ENCODE data around the gene OXT.
A peak's percentile ranks its signal among the peaks of the same experiment; 100 is the strongest.
"Not testable (repeated sequence)": the region's sequence is repeated elsewhere in the genome, so short reads cannot be mapped to it uniquely, and the experiment has no call there.

OXT gene
- total RNA-seq, result 0.04 to 0.33 (median 0.19) reads per million in 3 experiments

DNA sequence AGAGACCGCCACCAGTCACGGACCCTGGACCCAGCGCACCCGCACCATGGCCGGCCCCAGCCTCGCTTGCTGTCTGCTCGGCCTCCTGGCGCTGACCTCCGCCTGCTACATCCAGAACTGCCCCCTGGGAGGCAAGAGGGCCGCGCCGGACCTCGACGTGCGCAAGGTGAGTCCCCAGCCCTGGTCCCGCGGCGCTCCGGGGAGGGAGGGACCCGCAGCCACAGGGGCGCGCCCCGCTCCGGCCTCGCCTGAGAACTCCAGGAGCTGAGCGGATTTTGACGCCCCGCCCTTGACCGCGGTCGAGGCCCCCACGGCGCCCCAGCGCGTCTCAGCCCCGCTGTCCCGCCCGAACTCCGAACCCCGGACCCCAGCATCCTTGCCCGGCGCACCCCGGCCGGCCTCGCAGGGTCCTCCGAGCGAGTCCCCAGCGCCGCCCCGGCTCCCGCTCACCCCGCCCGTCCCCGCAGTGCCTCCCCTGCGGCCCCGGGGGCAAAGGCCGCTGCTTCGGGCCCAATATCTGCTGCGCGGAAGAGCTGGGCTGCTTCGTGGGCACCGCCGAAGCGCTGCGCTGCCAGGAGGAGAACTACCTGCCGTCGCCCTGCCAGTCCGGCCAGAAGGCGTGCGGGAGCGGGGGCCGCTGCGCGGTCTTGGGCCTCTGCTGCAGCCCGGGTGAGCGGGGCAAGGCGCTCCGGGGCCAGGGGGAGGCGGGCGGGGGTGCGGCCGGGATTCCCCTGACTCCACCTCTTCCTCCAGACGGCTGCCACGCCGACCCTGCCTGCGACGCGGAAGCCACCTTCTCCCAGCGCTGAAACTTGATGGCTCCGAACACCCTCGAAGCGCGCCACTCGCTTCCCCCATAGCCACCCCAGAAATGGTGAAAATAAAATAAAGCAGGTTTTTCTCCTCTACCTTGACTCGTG lies at the start of gene OXT:
OXT (plus strand) TSS at position 11 of the 920 bp plus-strand sequence; CDS start at position 47, 36 bp downstream.
- DNase-seq, result peak; percentile 70

DNA sequence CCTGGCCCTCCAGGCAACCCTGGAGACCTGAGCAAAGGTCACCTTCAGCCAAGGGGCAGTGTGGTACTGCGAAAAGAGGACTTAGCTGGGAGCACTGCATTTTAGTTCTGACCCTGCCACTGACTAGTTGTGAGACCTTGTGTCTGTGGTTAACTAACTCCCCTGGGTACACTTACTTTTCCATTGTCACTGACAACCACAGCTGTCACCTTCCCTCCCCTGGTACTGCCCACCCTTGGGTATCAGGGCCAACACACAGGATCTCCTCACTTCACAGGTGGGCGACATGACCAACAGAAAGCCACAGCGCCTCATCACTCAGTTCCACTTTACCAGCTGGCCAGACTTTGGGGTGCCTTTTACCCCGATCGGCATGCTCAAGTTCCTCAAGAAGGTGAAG lies 49.6 kb upstream of the OXT start:
- no peak for DNase-seq

DNA sequence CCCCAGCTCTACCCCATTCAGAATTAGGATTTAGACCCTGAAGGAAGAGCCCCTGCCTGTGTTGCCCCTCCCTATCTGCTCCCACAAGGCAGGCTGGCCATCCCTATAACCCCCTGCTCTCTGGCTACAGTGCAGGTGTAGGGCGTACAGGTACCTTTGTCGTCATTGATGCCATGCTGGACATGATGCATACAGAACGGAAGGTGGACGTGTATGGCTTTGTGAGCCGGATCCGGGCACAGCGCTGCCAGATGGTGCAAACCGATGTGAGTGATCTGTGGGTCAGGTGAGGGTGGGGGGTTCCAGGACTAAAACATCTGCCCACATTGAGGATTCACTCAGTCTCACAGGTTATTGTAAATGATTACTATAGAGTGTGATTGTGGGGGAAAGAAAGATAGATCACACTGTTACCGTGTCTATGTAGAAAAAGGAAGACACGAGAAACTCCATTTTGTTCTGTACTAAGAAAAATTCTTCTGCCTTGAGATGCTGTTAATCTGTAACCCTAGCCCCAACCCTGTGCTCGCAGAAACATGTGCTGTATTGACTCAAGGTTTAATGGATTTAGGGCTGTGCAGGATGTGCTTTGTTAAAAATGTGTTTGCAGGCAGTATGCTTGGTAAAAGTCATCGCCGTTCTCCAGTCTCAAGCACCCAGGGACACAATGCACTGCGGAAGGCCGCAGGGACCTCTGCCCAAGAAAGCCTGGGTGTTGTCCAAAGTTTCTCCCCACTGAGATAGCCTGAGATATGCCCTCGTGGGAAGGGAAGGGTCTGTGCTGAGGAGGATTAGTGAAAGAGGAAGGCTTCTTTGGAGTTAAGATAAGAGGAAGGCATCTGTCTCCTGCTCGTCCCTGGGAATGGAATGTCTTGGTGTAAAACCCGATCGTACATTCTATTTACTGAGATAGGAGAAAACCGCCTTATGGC lies 48.6 kb upstream of the OXT start:
- not testable (repeated sequence) for DNase-seq

DNA sequence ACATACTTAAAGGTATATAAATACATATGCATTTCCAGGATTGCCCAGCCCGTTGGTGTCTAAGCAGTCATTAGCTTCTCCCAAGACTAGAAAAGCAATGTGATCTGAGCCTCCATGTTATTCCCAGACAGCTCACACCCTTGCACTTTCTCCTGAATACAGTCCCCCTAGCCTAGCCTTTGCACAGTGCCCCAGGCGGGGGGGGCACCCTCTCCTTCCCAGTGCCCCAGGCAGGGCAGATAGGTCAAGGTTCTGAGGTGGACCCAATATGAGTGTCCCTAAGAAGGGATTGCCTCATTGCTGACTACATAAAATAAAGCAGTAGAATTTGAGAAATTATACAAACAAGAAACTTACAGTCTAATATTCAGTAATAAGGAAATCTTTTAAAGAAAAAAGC lies 43.4 kb upstream of the OXT start:
- DNase-seq, result no peak

DNA sequence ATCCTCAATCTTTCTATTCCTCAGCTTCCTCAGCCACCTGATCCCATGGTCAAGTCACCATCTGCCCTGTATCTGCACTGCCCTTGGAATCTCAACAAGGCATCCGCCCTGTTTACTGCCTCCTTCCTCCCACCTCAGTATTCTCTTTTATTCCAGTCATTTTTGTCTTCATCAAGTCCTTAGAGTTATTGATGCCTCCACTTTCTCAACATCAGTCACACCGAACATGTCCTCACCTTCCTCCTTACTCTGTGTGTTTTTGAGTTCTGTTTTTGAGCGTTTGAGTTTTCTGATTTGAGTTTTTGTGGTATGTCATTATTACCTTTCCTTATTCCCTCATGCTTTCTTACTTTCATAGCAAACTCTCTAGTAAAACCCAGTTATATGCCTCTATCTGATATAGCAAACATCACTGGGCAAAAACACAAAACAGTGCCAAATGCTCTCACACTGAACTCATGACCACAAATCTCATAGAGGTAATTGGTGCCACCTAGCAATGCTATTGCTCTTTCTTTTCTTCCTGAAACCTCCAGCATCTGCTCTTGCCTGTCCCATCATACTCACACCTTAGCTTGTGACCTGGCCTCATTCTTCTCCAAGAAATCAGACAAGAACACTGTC lies 39.8 kb upstream of the OXT start:
- no peak for DNase-seq

DNA sequence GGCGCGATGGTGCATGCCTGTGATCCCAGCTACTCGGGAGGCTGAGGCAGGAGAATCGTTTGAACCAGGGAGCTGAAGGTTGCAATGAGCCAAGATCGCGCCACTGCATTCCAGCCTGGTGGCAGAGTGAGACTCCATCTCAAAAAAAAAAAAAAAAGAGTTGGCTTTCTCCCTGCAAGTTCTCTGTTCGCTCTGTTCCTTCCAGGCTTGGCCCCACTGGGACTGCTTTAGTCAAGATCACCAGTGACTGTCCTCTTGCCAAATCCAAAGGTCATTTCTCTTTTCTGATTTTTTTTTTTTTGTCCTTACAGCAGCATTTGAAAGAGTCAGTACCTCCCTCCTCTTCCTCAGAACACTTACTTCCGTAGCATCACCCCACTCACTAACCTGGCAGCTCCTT lies 38.8 kb upstream of the OXT start:
- DNase-seq, result no peak

DNA sequence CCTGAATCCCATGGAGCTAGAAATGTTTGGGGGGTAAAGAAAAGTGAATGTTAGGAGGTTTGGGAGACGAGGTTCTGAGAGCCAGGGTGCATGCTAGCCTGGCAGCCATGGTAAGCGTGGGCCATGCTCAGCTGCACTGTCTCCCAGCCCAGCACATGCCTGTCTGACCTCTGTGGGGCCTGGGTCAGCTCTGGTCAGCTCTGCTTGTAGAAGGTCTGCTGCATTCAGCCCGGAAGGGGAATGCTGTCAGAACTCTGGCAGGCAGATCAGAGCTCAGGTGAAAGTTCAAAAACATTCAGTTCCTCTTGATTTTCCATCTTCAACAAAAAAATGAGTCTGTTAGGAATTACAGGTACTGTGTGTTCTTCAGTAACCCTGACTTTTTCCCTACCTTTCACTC lies 33.8 kb upstream of the OXT start:
- no peak for DNase-seq

DNA sequence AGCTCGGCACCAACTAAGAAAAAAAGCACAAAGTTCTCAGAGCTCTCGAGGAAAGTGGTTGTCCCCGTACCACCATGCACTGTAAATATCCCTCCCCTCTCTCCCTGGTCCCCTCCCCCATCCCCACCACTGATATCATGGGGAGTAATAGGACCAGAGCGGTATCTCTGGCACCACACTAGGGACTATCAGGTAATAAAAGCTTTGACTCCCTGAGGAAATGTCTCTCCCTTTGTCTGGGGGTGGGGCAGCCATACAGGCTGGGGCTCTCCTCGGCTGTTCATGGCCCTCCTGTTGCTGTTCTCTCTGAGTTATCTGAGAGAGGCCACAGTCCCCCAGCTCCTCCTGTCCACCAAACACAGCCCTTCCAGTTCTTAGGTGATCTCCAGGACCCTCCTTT lies 33.0 kb upstream of the OXT start:
- no peak for DNase-seq

DNA sequence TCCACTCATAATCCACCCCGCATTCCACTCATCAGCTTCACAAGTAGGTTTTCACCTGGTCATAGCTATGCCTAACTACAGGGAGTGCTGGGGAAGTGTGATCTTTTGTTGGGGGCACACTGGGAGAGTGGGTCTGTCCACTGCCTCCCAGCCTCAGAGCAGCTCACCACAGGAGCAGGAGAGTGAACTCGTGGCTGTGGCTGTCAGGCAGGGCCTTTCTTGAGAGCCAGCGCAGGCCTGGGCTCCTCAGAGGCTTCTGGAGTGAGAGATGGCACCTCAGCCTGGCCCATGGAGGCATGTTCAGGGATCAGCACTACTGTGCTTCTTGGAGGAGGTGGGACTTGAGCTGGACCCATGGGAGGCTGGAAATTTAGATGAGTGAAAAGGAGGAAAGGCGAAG lies 32.0 kb upstream of the OXT start:
- no peak for DNase-seq

DNA sequence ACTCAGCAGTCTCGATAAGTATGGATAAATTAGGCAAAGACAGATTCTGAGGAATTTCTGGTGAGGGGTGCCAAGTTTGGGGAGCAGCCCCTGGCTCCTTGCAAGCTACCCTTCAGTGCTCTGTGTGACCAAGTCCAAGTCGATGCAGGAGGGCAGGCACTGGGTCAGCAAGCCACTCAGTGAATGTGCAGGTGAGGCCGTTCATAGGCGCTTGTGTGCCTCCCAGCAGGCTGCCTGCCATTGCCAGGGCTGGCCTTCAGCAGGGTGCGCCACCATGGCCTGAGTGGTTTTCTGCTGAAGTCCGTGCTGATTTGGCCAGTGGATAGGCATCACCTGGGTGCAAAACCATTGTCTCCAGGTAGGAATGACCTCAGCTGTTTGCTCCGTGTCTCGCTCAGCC lies 31.3 kb upstream of the OXT start:
- no peak for DNase-seq

DNA sequence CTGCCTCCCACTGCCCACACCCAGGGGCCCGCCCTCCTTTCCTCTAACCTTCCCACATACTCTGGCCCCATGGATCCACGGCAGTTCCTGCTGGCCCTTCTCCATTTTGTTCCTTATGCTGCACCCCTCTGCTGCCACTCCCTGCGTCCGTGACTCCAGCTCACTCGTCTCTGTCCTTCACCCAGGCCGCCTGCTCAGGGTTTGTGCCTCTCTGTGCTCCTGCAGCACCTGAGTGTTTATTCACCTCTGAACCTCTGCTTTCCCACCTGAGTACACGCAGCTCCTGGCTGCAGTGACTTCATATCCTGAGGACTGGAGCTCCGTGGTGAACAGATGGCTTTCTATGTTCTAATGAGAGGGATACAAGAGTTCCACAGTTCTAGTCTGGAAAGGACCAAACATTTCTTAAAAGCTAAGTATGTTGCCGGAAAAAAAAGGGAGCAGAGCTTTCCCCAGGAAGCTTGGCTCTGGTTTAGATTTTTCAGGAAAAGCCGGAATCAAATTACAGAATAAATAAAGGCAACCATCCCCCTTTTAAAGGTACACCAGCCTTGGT lies 29.5 kb upstream of the OXT start:
- no peak for DNase-seq

DNA sequence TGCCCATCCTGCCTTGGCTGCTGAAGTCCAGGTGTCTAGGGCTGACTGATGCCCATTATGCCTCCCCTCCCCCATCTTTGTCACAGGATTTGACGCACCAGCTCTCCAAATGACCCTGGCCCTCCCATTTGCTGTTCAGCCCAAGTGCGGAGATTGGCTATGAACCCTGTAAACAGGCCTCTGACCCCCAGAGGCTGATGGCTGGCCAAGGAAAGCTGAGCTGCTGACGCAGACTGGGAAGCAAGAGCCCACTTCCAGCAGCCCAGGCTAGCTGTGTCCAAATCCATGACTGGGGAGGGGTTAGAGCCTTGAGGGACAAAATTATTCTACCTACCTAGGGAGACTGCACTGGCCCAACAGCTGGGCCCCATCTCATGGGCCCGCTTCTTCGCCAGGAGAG lies 28.8 kb upstream of the OXT start:
- DNase-seq, result no peak

DNA sequence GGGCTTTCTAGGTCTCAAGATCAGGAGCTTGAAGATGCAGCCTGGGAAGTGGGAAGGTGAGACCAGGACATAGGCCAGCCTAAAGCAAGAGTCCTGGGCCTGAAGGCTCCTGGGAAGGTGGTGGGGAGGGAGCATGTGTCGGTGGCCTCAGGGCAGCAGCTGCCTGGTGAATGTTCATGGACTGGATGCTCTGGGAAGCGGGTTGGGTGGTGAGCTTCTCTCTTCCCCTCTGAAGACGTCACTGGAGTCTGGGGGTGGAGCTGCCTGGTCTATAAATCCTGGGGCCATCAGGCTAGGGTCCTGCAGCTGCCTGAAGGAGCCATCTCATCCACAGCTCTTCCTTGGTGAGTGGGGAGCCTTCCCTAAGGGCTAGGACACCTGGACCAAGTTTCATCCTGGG lies 28.1 kb upstream of the OXT start, which contains the start of gene GNRH2:
GNRH2 (plus strand) TSS at position 301 of the 400 bp plus-strand sequence. CDS start 793 bp downstream, outside the sequence.
- no peak for DNase-seq

DNA sequence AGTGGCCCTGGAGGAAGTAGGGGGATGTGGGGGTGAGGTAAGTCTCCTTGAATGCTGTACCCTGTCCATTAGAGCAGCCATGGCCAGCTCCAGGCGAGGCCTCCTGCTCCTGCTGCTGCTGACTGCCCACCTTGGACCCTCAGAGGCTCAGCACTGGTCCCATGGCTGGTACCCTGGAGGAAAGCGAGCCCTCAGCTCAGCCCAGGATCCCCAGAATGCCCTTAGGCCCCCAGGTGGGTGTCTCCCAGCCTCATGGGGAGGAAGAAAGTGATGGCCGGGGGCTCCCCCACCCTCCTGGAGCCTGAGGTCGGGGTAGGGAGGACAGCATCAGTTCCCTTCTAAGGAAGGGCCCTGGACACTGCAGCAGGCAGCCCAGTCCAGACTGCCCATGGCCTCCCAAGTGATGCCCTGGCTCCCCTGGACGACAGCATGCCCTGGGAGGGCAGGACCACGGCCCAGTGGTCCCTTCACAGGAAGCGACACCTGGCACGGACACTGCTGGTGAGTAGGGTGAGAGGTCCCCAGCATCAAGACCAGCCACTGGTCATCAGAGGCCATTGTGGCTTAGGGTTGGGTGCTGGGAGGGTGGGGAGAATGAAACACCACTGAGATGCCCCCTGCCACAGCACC lies 27.0 kb upstream of the OXT start:
- no peak for DNase-seq

DNA sequence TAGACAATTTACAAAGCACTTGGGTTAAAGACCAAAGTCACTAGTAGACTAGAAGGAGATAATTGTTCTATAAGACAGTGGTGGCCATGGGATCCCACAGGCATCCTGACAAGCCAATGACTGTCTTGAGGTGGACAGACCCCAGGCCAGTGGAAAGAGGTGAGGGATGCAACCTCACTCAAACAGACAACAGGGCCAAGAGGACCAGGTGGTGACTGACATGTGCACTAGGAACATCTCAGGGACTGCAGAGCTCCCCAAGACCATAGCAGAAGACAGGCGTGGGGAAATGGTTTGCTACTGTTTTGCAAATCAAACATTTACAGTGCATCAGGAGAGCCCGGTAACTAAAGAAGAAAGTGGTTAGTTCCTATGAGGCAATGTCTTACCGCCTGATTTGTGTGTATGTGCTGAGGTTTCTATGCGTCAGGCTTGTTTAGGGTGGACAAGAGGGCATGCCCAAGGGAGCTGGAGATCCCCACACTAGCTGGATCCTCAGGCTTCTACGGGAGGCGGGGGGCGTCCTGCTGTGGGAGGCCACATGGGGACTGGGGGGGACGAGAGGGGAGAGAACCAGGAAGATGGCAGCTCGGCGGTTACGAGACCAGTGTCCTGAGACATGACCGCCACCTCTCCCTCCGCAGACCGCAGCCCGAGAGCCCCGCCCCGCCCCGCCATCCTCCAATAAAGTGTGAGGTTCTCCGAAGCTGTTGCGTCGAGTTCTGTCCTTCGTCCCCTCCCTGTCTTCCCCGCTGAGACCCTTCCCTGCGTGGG lies 26.2 kb upstream of the OXT start:
- peak; percentile 21 for DNase-seq

DNA sequence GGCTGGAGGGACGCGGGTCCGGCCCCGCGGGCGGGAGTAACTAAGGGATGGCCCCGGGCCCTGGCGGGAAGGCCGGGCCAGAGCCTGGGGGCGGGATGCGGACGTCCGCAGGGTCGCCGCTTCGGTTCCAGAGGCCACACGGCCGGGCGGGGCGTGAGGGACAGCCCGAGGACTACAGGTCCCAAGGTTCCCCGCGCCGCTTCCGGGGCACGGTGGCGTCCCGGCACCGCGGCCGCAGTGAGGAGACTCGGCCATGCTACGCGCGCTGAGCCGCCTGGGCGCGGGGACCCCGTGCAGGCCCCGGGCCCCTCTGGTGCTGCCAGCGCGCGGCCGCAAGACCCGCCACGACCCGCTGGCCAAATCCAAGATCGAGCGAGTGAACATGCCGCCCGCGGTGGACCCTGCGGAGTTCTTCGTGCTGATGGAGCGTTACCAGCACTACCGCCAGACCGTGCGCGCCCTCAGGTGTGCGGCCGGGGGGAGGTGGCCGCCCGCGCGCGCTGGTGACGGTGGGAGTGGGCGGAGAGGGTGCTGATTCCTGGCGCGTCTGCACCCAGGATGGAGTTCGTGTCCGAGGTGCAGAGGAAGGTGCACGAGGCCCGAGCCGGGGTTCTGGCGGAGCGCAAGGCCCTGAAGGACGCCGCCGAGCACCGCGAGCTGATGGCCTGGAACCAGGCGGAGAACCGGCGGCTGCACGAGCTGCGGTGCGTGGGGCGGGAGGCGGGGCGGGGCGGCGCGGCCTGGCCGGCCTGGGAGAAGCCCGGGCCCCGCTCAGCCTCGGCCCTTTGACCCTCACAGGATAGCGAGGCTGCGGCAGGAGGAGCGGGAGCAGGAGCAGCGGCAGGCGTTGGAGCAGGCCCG lies 25.4 kb upstream of the OXT start, which contains the start of gene MRPS26:
MRPS26 (plus strand) TSS at position 237 of the 861 bp plus-strand sequence; CDS start at position 254, 17 bp downstream.
- peak; percentile 71 for DNase-seq

DNA sequence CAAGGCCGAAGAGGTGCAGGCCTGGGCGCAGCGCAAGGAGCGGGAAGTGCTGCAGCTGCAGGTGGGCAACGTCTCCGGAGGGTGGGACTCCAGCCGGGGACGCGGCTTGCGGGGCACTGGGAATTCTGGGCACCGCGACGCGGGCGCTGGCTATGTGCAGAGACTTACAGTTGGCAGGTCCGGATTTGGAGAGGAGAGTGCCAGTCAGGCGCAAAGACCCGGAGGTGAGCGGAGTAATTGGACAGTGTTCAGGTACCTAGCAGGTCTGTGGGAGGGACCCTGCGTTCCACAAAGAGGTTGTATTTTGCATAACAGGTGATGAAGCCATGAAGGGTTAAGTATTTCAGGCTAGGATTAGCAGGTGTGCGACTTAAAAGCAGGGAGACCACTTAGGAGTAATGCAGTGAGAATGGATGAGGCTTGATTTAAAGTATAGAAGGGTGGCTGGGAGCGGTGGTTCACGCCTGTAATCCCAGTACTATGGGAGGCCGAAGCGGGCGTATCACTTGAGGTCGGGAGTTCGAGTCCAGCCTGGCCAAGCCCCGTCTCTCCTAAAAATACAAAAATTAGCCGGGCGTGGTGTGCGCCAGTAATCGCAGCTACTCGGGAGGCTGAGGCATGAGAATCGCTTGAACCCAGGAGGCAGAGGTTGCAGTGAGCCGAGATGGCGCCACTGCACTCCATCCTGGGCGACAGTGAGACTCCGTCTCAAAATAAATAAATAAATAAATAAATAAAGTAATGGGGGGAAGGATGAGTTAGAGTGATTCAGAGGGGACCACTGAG lies 24.6 kb upstream of the OXT start:
- no peak for DNase-seq

DNA sequence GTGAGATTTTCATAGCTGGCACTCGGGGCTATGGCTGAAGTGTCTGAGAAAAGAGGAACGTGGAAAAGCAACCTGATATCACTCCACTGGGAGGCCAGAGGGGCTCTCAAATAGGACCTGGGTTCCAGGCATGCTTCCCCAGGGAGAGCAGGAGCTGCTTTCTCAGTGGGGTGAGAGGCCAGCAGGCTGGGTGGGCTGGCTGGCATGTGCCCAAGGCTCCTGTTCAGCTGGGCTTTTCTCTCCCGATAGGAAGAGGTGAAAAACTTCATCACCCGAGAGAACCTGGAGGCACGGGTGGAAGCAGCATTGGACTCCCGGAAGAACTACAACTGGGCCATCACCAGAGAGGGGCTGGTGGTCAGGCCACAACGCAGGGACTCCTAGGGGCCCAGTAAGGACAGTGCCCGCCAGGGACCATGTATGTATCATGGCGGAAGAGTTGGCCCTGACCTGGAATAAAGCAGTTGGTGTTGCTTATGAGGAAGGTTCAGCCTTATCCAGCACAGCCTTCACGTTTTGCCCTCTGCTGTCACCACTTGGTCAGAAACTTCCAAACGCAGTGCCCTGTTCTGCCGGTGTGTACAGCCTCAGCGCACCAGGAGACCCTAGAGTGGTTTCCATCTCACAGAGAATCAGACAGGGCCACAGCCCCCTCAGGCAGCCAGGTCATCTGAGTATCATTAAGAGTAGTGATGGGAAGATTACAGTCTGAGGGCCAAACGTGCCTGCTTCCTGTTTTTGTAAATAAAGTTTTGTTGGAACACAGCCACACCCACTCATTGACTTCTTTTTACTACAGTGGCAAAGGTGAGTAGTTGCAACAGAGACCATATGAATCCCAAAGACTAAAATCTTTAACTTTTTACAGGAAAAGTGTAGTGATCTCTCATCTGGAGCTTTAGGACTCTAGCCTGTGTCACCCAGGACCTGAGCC lies 23.7 kb upstream of the OXT start:
- no peak for DNase-seq

Measured in central memory CD4-positive, alpha-beta T cell (primary cell).